Suppressor macrophage treated with lipopolysaccharide for 1 hour (primary cell): ENCODE data around the gene HSD11B1.

ENCODE experiments used
- DNase-seq, 3 donors: peaks; one replicate each; pipeline ENCODE4 v3.0.0-alpha.2; 2020 to 2022

The HSD11B1 gene

DNA sequence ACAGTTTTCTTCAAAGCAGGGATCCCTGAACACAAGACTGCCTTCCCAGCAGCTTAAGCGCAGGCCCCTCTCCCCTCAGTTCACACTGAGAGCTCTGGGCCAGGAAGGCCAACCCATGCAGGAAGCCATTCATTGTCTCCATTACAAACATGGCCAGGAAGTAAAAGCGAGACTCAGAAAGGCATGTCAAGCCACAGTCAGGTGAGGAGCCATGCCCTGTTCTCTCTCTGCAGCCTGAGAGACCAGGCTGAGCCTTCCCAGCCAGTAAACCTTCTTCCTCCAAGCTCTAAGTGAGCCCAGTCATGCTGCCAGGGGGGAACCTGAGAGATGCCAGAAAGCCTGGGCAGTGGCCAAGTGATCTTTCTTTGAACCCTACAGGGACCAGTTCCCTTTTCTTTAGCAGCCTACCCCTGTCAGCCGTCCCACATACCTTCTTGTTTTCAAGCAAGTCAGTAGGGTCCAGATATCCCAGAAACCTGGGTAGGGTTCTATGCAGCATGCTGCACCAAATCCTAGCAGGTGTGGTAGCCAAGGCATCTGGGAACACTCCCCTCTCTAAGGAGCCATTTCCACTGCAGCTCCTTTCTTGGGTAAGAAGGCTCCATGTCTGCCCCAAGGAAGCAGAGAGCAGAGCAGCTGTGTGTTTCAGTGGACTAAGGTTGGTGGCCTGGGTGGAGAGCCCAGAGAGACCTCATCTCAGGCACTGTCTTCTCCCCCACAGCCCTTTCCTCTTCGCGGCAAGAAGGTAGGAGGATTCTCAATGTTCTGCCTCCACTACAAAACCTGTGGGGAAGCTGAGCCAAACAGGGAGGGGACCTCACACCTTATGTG lies 52.2 kb downstream of the HSD11B1 start:
- peak in 2 of 3 donors; percentile 63 for DNase-seq

DNA sequence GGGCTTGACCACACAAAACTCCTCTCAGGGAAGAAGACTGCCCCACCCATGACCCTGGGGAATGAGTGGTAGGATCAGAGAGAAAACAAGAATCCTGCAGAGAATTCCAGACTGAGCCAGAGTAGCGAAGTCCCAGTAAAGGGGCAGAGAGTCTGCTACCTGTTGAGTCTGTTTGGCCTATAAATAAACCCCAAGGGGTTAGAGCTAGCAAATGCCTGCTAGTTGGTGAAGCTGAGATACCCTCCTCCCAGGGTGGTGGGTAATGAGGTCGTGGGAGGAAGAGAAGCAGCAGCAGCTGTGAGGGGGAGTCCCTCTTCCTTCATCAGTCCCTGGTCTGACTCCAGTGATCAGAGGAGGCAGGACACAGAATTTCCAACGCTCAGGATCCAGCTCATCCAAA lies 53.8 kb downstream of the HSD11B1 start:
- DNase-seq = no peak

DNA sequence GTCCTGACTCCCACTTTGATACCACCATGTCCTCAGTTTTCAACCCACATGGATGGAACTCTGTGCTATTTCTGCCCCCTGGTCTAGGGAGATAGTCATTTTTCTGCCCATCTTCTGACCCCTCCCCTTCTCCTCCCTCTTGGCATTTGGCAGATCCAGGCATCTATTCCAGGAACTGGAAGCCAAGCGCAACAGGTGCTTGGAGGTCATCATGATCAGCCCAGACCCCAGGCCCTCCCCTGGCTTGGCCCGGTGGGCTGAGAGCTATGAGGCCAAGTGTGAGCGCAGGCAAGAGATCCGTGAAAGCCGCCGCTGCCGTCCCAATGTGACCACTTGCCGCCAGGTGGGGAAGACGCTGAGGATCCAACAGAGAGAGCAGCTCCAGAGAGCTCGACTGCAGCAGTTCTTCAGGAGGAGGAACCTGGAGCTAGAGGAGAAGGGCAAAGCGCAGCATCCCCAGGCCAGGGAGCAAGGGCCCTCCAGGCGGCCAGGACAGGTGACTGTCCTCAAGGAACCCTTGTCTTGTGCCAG lies 55.2 kb downstream of the HSD11B1 start:
- no peak for DNase-seq

DNA sequence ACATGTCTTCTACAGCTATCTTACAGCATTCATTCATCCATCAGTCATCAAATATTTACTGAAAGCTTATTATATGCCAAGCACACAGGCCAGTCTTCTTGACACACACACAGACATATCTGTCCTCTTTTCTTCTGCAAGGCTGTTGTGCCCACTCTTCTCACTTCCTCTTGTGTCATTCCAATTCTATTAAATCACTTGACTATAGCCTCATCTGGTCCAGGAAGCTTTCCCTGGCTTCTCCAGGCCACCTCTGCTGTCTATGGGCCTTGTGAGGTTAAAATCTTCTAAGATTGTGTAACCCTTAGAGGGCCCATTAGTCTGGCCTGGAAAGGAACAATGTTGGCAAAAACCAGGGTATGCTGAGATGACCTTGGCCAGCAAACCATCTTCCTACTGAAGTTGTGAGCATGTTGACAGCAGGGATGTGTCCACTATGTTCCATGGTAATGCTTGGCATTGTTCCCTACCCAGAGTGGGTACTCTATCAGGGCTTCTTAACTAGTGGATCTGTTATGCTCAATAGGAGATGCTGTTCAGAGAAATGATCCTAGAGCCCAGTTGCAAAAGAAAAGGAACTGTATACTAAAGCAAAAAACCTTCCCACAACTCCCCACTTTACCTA lies 56.5 kb downstream of the HSD11B1 start:
- peak; percentile 76 to 90 (median 79) for DNase-seq

DNA sequence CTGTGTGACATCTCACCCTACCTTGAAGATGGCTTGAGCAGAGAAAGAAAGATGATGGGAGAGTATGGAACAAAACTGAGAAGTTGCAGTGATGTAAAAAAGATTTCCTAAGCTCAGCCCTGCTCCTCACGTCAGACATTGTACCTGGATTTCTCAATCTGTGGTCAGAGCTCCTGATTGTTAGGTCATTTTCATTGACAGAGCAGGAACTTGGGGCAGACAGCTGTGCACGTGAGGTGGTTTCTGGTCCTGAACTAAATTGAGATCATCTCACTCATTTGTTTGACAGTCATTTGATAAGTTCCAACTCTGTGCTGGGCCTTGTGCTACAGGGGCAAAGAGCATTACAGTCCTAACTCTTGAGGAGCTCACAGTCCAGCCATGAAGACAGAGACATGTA lies 61.4 kb downstream of the HSD11B1 start:
- peak; percentile 73 to 83 (median 74) for DNase-seq

DNA sequence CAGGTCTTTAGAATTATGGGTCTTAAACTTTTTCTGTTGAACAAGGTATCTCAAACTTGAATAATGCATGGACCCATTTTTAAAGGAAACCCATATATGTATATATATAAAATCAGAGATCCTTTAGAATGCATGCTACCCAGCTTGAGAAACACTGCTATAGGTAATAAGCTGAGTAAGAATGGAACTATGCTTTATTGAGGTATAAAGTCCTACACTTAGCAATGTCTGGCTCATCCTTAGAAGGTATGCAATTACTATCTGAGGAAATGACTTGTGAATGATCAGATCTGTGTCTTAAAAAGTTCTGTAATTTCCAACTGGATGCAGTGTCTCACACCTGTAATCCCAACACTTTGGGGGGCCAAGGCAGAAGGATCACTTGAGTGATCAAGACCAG lies 62.5 kb downstream of the HSD11B1 start:
- no peak for DNase-seq

DNA sequence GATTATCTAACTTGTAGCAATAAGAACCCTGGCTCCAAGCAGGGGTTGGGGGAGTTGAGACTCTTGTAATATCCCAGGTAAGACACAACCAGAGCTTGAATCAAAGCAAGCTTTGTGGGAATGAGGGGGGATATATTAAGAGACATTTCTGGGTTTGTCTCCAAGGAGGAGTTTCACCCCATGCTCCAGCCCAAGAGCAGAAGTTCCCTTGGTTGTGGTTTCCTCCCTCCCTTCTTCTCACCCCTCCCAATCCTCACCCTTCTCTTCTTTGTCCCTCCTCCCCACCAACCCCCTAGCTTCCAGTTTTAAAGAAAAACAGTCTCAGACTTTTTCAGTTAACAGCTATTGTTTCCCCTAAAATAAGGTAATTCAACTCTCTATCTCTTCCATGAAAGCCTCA lies 63.1 kb downstream of the HSD11B1 start:
- peak in 2 of 3 donors; percentile 38 to 48 for DNase-seq

DNA sequence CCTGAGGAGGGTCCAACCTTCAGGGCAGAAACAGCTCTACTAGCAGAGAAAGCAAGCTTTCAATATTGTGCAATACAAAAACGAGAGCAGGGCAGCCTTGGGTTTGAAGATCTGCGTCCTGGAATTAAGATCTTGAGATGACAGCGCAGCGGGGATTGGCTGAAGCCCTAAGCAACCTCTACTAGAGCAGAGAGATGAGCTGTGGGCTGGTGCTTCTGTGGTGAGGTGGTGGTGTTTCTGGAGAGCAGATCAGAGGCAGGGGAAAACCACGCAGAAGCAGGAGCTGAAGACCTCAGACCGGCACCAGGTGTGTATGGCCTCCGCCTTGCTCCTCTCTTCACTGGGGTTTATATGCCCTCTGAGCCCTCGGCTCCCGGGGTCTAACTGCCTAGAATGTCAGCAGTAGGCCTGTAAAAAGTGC lies 63.7 kb downstream of the HSD11B1 start:
- peak in 2 of 3 donors; percentile 27 to 36 for DNase-seq

DNA sequence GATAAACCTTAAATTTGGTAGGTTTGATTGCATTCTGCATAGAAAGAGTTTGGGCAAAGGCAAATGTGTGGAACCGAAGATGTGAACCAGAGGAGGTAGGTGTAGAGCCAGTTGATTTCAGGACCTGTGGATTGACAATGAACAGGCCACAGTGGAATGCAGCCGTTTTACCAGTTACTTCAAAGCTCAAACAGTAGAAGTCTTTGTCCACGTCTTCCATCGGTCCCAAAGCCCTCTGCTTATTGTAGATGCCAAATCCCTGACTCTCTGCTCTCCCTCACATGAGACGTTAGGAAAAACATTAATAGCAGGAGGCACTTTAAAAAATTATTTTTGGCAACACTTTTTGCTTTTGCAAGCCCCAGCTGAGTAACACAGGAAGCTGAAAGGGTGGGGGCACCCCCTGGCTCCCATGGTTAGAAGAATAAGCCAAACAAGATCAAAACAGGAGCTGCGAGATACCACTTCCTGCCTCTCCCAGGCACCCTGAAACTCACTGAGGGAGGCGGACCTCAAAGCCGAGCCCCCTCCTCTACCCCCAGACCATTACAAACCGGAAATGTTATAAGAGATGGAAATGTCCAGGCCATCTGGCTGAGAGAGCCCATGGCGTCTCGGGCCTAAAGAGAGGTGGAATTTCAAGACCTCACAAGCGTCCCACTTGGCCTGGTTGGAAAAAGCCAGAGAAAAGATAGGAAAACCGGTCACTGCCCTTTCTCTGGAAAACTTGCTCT lies 64.7 kb downstream of the HSD11B1 start:
- peak; percentile 80 to 83 (median 83) for DNase-seq

DNA sequence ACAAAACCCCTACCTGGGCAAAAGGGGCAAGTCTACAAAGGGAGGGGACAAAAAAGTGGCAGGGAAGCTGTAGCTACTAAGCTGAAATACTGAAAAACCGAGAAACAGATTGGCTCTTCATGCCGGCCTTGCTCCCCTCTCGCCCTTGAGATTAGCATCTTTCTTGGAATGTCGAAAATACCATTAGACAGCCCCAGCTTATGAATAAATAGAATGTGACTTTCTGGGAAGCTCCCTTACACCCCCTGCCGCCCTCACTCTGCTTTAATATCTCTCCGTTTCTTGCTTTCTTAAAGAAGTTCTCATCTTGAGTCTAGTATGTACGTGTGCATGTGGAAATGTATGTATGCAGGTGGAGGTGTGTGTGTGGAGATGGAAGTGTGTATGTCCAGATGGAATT lies 65.3 kb downstream of the HSD11B1 start:
- DNase-seq = peak; percentile 55 to 62 (median 59)

DNA sequence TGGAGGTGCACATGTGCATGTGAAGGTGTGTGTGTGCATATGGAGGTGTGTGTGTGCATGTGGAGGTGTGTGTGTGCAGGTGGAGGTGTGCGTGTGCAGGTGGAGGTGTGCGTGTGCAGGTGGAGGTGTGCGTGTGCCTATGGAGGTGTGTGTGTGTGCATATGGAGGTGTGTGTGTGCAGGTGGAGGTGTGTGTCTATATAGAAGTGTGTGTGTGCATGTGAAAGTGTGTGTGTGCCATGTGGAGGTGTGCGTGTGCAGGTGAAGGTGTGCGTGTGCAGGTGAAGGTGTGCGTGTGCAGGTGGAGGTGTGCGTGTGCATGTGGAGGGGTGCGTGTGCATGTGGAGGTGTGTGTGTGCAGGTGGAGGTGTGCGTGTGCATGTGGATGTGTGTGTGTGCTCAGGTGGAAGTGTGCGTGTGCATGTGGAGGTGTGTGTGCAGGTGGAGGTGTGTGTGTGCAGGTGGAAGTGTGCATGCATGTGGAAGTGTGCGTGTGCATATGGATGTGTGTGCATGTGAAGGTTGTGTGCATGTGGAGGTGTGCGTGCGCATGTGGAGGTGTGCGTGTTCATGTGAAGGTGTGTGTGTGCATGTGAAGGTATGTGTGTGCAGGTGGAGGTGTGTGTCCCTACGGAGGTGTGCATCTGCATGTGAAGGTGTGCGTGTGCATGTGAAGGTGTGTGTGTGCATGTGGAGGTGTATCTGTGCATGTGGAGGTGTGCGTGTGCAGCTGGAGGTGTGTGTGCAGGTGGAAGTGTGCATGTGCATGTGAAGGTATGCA lies 66.2 kb downstream of the HSD11B1 start:
- no peak for DNase-seq

DNA sequence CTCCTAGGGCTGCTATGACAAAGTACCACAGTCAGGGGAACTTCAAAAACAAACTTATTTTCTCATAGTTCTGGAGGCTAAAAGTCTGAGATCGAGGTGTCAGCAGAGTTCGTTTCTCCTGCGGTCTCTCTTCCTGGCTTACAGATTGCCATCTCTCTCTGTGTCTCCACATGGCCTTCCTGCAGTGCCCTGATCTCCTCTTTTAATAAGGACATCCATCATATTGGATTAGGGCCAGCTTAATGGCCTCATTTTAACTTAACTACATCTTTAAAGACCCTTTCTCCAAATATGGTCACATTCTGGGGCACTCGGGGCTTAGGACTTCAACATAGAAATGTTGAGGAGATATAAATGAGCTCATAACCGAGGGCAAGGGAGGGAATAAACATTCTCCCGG lies 67.5 kb downstream of the HSD11B1 start:
- DNase-seq = no peak

DNA sequence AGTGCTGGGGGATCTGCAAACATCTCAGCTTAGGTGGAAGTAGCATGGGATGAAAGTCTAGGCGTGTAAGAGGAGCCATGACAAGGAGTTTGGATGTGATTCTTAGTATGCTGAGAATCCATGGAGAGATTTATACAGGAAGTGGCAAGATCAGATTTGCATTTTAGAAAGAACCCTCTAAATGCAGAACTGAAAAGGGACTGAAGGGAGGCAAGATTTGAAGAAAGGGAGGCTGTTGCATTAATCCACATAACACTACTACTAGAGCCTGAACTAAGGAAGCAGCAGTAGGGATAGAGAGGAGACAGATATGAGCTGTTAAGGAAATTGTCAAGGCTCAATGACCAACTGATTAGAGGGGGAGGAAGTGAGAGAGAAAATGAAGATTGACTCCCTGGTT lies 69.9 kb downstream of the HSD11B1 start:
- DNase-seq = peak; percentile 27 to 45 (median 43)

DNA sequence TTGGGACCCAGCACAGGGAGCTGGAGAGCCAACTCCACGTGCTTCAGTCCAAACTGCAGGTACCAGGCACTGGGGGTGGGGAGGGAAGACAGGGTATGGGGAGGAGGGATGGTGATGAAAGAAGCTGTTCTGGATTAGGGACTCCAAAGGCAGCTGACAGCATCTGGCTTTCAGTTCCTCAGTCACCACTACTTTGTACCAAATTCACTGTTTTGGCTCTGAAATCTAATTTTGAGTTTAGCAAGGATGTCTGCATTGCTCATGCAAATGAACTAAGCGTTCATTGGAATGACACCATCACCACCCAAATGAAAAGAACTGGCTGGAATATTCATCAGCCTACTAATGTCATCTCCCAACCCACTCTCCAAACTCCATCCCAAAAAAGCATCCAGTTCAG lies 71.0 kb downstream of the HSD11B1 start:
- DNase-seq = no peak

DNA sequence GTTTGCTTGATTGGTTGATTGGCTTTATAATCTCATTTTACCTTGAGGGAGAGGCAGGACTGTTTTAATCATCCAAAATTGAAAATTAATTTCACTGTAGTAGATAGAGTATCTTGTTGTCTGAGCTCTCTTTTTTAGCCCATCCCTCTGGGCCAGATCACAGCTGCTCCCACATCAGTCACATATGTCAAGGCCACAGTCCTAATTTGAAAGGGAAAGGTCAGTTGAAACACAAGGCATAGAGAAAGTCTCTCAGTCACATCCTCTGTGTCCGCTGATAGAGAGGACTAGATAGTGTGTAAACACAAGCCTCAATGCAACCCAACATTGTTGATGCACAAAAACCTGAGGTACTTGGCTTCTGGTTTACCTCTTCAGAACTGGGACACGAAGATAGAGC lies 72.9 kb downstream of the HSD11B1 start:
- DNase-seq = no peak

DNA sequence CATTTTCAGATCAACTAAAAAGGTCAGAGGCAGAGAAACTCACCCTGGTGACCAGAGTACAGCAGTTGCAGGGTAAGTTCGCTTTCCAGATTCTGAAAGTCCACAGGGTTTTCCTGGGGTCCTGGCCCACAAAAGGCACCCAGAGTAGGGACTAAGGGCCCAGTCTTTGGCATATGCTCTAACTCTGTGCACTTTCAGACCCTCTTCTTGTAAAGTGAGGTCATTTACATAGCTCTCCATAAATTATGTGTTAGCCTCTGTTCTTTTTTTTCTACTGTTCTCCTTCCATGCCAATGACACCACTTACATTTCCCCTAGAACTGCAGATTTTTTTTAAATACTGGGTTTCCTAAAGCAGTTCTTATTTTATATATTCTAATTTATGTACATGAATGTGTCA lies 73.5 kb downstream of the HSD11B1 start:
- no peak for DNase-seq

DNA sequence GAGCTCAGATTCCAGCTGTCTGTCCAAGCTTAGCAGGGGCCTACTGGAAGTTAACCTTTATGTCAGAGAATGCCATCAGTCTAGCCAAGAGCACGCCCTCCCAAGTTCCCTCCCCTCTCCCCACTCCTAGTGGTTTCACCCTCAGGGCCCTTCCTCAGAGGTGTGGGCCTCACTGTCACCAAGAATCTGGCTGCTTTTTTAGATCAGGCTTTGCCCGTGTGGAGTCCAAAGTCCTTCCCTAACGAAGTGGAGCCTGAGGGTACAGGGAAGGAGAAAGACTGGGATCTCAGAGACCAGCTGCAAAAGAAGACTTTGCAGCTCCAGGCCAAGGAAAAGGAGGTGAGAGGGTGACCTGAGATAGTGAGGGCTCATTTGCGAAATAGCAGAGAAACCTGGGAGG lies 75.6 kb downstream of the HSD11B1 start:
- no peak for DNase-seq

DNA sequence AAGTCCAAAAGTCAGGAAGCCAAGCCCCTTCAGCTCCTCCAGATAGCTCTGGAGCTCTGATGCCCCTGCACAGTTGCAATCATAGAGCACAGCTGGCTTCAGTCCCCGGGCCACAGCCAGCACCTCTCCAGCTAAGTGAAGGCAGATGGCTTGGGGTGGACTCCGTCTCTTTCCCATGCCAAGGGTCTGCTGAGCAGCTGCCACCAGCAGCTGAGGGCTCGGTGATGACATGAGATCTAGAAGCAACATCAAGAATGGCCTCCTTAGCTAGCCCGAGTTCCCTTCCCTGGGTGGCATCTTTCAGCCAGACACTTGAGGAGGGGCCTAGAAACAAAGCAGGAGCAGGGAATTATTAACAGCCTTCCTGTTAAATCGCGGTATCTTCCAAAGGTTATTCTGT lies 78.7 kb downstream of the HSD11B1 start:
- no peak for DNase-seq
